ENCODE data around the gene MGAT3.

MGAT3 gene

GRCh38 chr22:39534591-39535356 is 78.0 kb downstream of the MGAT3 start:
- peak; percentile 86 for DNase-seq

DNA sequence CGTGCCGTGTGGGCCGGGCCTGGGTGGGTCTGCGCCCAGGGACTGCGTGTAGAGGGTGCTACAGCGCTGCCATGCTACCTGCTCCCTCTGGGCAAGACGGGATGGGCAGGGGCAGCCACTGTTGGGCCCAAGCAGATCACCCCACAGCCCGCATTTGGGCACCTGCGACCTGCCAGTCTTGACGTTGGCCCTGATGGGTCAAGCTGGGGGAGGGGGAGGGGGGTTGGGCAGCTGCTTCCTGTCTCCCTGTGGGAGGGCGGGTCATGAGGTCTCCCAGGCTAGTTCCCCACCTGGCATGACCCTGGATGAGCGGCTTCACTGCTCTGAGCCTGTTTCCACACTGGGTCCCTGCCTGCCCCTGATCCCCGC is 78.5 kb downstream of the MGAT3 start:
- DNase-seq, result no peak

DNA sequence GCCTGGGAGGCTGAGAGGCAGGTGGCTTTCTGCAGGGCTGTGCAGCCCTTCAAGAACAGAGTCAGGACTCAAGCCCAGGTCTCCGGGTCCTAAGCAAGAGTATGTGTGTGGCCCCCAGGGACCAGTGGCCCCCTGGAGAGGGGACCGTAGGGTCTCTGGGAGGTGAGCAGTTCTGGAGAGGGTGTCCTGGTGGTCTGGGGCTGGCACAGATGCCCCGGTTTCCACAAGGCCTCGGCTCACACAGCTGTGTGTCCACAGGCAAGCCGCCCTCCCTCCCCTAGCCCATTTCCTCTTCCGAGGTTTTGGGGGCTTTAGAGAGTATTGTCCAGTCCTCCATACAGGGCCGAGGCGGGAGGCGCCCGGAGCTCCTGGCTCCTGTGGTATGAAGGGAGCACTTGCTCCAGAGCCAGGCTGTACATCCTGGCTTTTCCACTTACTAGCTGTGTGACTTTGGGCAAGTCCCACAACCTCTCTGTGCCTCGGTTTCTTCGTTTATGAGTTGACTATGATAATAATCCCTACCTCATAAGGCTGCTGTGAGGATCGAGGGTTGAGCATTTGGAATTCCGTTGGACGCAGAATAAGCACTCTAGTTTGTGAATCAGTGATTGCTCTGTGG is 79.1 kb downstream of the MGAT3 start:
- no peak for DNase-seq

DNA sequence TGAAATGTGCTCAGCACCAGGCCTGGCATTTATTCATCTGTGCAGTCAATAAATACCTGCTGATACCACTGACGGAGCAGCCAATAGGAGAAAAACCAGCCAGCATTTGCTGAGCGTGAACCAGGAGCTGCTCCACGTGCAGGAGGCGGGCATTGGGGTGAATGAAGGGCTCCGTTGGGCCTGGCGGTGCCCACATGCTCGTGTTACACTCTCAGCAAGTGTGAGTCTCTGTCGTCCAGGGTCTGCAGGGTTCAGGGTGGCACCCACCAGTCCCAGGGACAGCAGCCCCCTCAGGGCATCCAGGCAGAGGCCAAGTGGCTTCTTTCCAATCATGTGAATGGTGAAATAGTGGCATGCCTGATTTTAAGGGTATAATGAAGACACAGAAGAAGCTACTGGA is 79.9 kb downstream of the MGAT3 start:
- no peak for DNase-seq

GRCh38 chr22:39537975-39538374 is 81.2 kb downstream of the MGAT3 start:
- DNase-seq, result no peak
